Stimulated activated CD8-positive, alpha-beta memory T cell treated with anti-CD3 and anti-CD28 coated beads, Interleukin-15, amount 100 ng/mL, for 48 hours (primary cell): ENCODE data around the gene EARS2.
"Not testable (repeated sequence)": the region's sequence is repeated elsewhere in the genome, so short reads cannot be mapped to it uniquely, and the experiment has no call there.

ENCODE experiments used
- DNase-seq, 2 donors: peaks; one replicate each; pipeline ENCODE4 v3.0.0-alpha.2; 2020; ENCODE audit warnings: low read depth in 2 of 2

EARS2 gene

GRCh38 chr16:23505671-23506605 is 51.2 kb downstream of the EARS2 start:
- no peak for DNase-seq

GRCh38 chr16:23505180-23505665 is 51.9 kb downstream of the EARS2 start:
- no peak for DNase-seq

GRCh38 chr16:23504453-23505179 is 52.5 kb downstream of the EARS2 start:
- peak; percentile 77 to 85 for DNase-seq

- no peak for DNase-seq
Measured at GRCh38 chr16:23504076-23504452, 53.1 kb downstream of the EARS2 start.

GRCh38 chr16:23502466-23502865 is 54.7 kb downstream of the EARS2 start:
- DNase-seq, result no peak

- no peak for DNase-seq
Measured at GRCh38 chr16:23501291-23501690, 55.9 kb downstream of the EARS2 start.

- DNase-seq, result no peak
Measured at GRCh38 chr16:23500862-23501225, 56.3 kb downstream of the EARS2 start.

- no peak for DNase-seq
Measured at GRCh38 chr16:23500212-23500861, 56.8 kb downstream of the EARS2 start.

- no peak for DNase-seq
Measured at GRCh38 chr16:23499801-23500200, 57.3 kb downstream of the EARS2 start.

- no peak for DNase-seq
Measured at GRCh38 chr16:23498863-23499262, 58.3 kb downstream of the EARS2 start.

- DNase-seq, result no peak
Measured at GRCh38 chr16:23497543-23497868, 59.6 kb downstream of the EARS2 start.

- DNase-seq, result no peak
Measured at GRCh38 chr16:23496821-23497542, 60.2 kb downstream of the EARS2 start.

- no peak for DNase-seq
Measured at GRCh38 chr16:23495671-23496070, 61.5 kb downstream of the EARS2 start.

- no peak for DNase-seq
Measured at GRCh38 chr16:23494188-23494587, 63.0 kb downstream of the EARS2 start.

GRCh38 chr16:23491490-23492391 is 65.4 kb downstream of the EARS2 start:
- no peak for DNase-seq

GRCh38 chr16:23486480-23486879 is 70.7 kb downstream of the EARS2 start:
- DNase-seq, result no peak

- DNase-seq, result no peak
Measured at GRCh38 chr16:23485841-23486240, 71.3 kb downstream of the EARS2 start.

- no peak for DNase-seq
Measured at GRCh38 chr16:23485257-23485614, 71.9 kb downstream of the EARS2 start.

- no peak for DNase-seq
Measured at GRCh38 chr16:23484510-23485256, 72.5 kb downstream of the EARS2 start.

- DNase-seq, result not testable (repeated sequence)
Measured at GRCh38 chr16:23483492-23483891, 73.7 kb downstream of the EARS2 start.
